SH-SY5Y (cell line): Measurements from ENCODE around the gene RSAD2.

ENCODE experiments used
- GATA2 ChIP-seq: IDR thresholded peaks from 2 replicates; pipeline ENCODE4 v1.6.1; 2011; ENCODE audit warnings: mild to moderate bottlenecking, low read depth, low read length
- GATA3 ChIP-seq: IDR thresholded peaks from 2 replicates; pipeline ENCODE4 v1.6.1; 2011; ENCODE audit warnings: low read depth, mild to moderate bottlenecking, low read length, moderate library complexity

DNA sequence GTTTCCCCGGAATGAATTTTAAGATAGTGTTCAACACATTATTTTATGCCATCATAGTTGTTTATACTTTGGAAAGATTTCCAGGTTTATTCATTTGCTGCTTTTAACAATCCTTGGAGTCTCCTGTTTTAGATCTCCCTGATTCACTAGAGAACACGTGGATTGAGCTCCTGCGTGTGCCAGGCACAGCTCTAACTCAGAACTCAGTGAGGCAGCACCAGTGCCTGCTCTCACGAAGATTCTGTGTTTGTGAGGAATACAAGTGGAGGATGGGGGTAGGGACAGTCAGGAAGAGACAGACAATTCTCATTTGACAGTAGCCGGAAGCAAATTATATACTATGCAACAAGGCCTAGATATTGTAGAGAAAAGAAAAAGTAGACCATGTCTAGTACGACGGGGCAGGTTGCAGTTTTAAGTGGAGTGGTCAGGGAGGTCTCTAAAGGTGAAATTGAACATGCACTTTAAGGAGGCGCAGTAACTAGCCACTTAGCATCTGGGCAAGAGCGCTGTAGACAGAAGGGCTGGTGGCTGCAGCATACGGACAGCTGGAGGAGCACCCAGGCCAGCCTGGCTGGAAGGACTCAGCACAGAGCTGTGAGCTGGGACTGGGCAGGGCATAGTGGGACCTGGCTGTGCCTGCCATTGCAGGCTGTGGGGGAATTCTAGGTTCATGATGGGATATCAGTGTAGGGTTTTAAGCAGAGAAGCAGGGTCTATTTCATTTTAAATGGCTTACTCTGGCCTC lies 63.9 kb downstream of the RSAD2 start:
- TF ChIP-seq GATA3: no peak
- TF ChIP-seq GATA2: no peak
